AML-193 (cell line): ENCODE measurements around the gene TENM4.

ENCODE experiments used
- DNase-seq, 2 experiments: peaks; one replicate each; lab custom pipeline; 2025; lab: John Stamatoyannopoulos, UW

TENM4 gene

DNA sequence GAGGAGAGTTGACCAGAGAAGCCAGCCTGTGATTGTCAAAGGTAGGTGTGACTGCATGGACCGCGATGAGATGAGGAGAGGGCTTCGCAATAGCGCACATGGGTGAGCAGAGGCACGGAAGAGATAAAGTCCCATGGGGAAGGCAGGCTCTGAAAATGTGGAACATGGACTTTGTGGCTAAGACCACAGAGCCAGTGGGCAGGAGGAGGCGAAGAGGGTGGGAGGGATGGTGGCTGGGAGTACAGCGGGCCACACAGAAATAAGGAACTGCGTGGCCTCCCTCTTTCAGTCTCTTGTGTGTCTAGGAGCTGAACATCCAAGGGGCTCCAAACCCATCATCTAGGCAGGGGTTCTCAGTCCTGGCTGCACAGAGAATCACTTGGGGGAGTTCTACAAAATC, 98.6 kb downstream of the TENM4 start:
- no peak for DNase-seq

DNA sequence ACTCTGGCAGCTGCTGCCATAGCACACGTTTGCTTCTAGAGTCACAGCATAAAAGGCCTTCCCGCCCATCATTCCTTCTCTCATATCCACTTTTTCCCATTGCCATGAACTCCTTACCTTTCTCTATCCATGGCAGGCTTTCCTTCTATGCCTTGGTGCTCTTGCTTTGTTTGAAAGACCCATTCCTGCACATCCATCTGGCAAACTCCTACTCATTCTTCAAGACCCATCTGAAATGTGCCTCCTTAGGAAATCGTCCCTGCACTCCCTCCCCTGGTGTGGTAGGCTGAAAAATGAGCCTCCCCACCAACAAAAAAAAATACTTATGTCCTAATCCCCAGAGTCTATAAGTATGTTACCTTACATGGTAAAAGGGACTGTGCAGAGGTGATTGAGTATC, 100.3 kb downstream of the TENM4 start:
- no peak for DNase-seq

- no peak for DNase-seq
Observed at GRCh38 chr11:79336797-79337517, 103.9 kb downstream of the TENM4 start.

GRCh38 chr11:79335681-79336080, 105.1 kb downstream of the TENM4 start:
- no peak for DNase-seq

- DNase-seq: no peak
Observed at GRCh38 chr11:79333355-79333754, 107.5 kb downstream of the TENM4 start.

DNA sequence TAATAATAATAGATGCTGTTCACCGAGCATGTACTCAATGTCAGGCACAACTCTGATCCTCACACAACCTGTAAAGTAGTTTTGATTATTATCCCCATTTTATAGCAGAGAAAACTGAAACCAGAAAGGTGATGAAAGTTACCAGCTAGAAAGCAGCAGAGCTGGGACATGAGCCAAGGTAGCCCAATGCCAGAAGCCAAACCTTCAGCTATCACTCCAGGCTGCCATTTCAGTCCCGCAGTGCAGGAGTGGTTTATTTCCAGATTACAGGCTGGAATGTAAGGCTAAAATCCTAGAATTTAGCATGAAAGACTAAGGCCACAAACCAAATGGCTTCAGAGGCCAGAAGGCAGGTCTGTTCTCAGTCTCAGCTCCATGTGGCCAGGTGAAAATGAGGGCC, 108.8 kb downstream of the TENM4 start:
- DNase-seq: no peak

- no peak for DNase-seq
Observed at GRCh38 chr11:79331203-79331901, 109.5 kb downstream of the TENM4 start.

DNA sequence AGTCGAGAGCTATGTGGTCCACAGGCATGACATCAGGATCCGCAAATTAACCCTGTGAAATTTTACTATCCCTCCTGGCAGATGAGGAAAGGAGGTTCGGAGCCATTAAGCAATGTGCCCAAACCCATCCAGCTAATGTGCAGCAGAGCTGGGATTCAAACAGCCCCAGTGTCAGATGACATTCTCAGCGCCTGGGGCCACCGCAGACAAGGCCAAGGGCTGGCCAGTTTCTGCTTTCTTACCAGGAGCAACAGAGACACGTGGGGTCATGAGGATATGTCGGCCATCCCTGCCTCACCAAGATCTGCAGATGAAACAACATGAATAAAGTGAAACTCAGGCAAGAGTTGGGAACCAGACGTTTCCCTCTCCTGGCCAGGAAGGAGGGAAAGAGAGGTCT, 110.2 kb downstream of the TENM4 start:
- DNase-seq: no peak

- no peak for DNase-seq
Observed at GRCh38 chr11:79329561-79329960, 111.3 kb downstream of the TENM4 start.

GRCh38 chr11:79328402-79328801, 112.4 kb downstream of the TENM4 start:
- DNase-seq: no peak

- DNase-seq: no peak
Observed at GRCh38 chr11:79325851-79326250, 115.0 kb downstream of the TENM4 start.

DNA sequence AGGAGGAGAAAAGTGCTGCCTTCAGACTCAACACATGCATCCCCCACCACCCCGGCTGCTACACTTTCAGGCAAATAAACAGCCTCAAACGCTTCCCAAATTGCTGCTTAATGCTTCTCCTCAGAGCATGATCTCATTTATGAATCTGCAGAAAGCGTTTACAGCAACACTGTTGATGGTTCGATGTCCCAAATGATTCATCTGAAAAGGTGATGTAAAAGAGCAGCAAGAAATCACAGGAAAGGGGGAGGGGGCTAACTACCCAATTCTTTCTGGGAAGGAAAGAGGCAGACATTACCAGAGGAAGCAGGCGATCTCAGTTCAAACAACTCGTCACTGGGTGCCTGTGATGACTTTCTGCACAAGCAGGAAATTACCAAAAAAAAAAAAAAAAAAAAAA, 119.6 kb downstream of the TENM4 start:
- DNase-seq: no peak

- no peak for DNase-seq
Observed at GRCh38 chr11:79314906-79315689, 125.7 kb downstream of the TENM4 start.

DNA sequence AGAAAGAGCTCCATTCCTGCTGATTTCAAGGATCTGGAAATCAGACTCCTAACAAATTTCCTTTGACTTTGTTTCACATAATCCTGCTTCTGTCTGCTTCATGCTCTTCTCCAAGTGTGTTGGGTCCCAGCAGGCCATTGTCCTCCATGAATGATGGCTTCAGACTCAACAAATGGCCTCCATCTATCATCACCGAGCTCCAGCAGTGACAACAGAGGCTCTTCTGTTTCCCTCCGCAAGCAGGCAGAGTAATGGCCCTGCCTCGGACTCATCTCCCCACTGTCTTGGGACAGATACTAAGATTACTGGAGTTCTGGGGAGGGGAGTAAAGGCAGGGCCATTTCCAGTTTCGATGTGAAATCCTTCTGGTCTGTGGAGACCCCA, 127.3 kb downstream of the TENM4 start:
- DNase-seq: no peak

DNA sequence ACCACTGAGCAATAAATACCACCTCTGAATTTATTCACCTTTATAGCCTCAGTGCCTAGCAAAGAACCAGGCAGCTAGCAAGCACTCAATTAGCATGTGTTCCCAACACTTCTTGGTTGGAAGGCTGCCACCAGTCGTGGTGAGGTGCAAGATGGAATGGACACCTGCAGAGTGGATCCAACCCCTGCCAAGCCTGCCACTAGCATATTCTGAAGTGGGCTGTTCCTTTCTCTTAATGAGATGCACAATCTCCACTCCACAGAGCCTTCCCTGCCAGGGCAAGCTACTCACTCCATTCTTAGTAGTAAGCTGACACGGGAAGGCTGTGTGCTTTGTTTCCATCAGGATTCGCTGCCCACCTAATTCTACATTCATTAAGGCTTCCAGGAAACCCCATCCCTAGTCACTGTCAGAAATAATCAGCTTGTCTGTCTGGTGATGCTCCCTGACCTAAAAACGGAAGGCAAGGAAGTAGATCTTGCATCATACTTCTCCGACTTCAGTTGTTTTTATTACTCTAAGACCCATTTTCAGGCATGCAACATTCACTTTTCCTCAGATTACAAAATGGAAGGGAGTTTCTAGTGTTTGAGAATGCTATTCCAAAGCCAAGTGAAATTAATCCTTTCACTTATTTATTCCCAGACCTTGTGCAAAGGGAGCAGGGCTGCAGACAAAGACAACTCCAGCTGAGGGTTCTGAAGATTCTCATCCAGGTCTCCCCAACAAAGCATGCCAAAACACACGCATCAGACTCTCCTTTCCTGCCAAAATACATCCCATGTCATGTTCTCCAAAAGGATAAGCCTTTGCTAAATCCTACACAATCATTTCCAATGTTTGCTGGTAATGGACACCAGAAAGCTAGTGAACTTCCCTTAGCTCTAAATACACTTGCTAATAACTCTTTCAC, 128.0 kb downstream of the TENM4 start:
- DNase-seq: no peak

- DNase-seq: no peak
Observed at GRCh38 chr11:79311461-79311860, 129.4 kb downstream of the TENM4 start.

GRCh38 chr11:79309407-79309806, 131.4 kb downstream of the TENM4 start:
- DNase-seq: no peak

DNA sequence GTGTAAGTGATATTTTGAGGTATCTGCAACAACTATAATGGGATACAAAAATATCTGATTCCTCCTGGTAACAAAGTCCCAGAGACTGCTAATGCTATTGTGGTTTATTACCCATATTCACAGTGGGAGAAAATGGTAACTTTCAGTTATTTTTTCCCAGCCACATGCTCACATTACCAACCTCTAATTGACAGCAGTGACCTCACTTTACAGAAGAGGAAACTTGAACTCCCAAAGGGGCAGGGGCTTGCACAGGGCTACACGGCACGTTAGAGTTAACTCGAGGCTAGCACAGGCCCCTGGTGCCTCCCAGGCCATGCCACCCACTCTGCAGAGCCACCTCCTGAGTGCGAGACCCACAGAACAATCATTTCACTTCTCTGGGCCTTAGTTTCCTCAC, 132.4 kb downstream of the TENM4 start:
- DNase-seq: no peak

DNA sequence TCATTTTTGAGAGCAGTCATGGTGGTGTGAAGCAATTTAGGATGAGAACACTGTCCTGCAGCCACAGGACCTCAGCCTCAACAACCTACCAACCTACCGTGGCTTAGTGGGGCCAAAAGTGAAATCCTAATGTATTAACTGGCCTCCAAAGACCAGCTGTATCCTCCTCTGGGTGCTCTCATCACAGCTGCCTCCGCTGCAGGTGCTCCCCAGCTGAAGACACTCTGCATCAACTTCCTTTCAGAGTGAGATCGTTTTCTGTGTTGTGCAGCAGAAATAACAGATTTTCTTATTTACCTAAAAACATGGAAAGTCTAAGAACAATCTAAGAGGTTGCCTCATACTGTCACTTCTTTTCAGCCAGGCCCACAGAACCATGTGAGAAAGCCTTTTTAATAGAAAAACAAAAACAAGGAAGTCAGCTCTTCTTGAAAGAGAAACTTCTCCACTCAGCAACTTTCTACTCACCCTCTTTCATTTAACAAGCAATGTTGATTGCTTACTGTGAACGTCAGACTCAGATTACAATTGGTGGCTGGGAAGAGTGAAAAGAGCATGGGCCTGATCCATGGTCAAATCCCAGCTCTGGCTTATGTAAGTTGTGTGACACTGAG, 136.1 kb downstream of the TENM4 start:
- DNase-seq: no peak

DNA sequence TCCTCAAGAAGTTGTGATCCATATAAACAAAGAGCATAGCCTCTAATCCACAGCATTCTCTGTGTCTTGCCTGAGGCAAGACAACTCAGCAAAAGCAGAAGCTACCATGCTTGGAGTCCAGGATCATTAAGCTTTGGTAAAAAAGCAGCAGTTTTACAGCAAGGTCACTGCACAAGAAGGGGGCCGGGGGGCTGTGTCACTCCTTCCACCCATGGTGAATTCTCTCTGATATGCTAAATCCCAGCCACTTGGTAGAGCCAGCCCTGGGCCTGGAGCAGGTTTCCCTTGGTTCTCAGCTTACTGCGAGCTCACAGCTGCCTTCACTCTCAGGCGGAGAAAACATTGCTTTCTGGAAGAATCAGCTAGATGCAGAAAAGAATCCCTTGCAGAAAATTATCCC, 144.7 kb downstream of the TENM4 start:
- no peak for DNase-seq
